Measurements from ENCODE around the gene FGF14. TPM values are rescaled to one million over a fixed set of nuclear protein-coding genes. Genes with fewer than 3 reads are reported as not detected.

FGF14 gene
- total and polyA plus RNA-seq, 8 donors, result 0.42 to 2.4 (median 1.1) TPM

- H3K4me3 ChIP-seq, result no peak overlapping the region
- no peak for TF ChIP-seq CTCF (IDR thresholded peaks at IDR 0.05)
- H3K36me3 ChIP-seq, result no peaks in the 10 kb centered on the region
- H3K4me1 ChIP-seq, result no peaks in the 10 kb centered on the region
- DNase-seq (no peak), ATAC-seq (no peak), FAIRE-seq (no peak)
- no peaks in the 10 kb centered on the region for H3K9me3 ChIP-seq
- no peaks in the 10 kb centered on the region for H3K27me3 ChIP-seq
- intact Hi-C loops (cut with DNase I), result no loop called here
- no peak overlapping the region for H3K27ac ChIP-seq
These were observed 434.1 kb downstream of the FGF14 start for GRCh38 chr13:101967781-101968180.

- H3K9me3 ChIP-seq, result no peaks in the 10 kb centered on the region
- H3K27ac ChIP-seq, result no peak overlapping the region
These were observed 434.6 kb downstream of the FGF14 start for GRCh38 chr13:101967216-101967615.

GRCh38 chr13:101965096-101965495 lies 436.8 kb downstream of the FGF14 start:
- intact Hi-C loops (cut with DNase I), result no loop called here
- DNase-seq (no peak), ATAC-seq (no peak), FAIRE-seq (no peak)
- Histone ChIP-seq H3K9me3 (no peaks in the 10 kb centered on the region), H3K27me3 (no peaks in the 10 kb centered on the region), H3K4me1 (no peaks in the 10 kb centered on the region), H3K36me3 (no peaks in the 10 kb centered on the region), H3K27ac (no peak overlapping the region), H3K4me3 (no peak overlapping the region)
- WGBS, 2 donors, result 48 to 55% methylated on average over 5 of the region's 5 CpGs
- no peak for TF ChIP-seq CTCF (IDR thresholded peaks at IDR 0.05)

More at GRCh38 chr13:101967216-101967615, 434.6 kb downstream of the FGF14 start:
- intact Hi-C loops (cut with DNase I), result no loop called here
- FAIRE-seq, result no peak
- TF ChIP-seq CTCF (IDR thresholded peaks at IDR 0.05), result no peak
- H3K4me1 ChIP-seq, result no peaks in the 10 kb centered on the region
- no peaks in the 10 kb centered on the region for H3K36me3 ChIP-seq
- no peak for DNase-seq
- H3K27me3 ChIP-seq, result no peaks in the 10 kb centered on the region
- H3K4me3 ChIP-seq, result no peak overlapping the region
- ATAC-seq, result no peak

- intact Hi-C loops (cut with DNase I), result no loop called here
- no peaks in the 10 kb centered on the region for H3K27me3 ChIP-seq
- TF ChIP-seq CTCF (IDR thresholded peaks at IDR 0.05), result no peak
- WGBS, 2 donors, result 47 to 62% methylated on average over 5 of the region's 5 CpGs
- H3K4me3 ChIP-seq, result no peak overlapping the region
- H3K9me3 ChIP-seq, result no peaks in the 10 kb centered on the region
- FAIRE-seq (no peak), DNase-seq (no peak), ATAC-seq (no peak)
- H3K36me3 ChIP-seq, result no peaks in the 10 kb centered on the region
- H3K4me1 ChIP-seq, result no peaks in the 10 kb centered on the region
- H3K27ac ChIP-seq, result no peak overlapping the region
These were observed 442.8 kb downstream of the FGF14 start for GRCh38 chr13:101959016-101959415.

GRCh38 chr13:101955764-101956163 lies 446.1 kb downstream of the FGF14 start:
- ATAC-seq (no peak), DNase-seq (no peak), FAIRE-seq (no peak)
- Histone ChIP-seq H3K36me3 (no peaks in the 10 kb centered on the region), H3K4me1 (no peaks in the 10 kb centered on the region), H3K9me3 (no peaks in the 10 kb centered on the region), H3K4me3 (no peak overlapping the region), H3K27ac (no peak overlapping the region), H3K27me3 (no peaks in the 10 kb centered on the region)
- no peak for TF ChIP-seq CTCF (IDR thresholded peaks at IDR 0.05)
- WGBS, 2 donors, result 23 to 26% methylated on average over 3 of the region's 3 CpGs
- intact Hi-C loops (cut with DNase I), result no loop called here
